AG09309 (cell line): ENCODE results near the gene IL1RAPL1.

ENCODE experiments used
- DNase-seq: peaks from one replicate; pipeline ENCODE4 v3.0.0-alpha.2; 2010; ENCODE audit warnings: low read depth
- H3K4me3 ChIP-seq: 2 replicates; pipeline ENCODE4 v1.5.1; 2011; ENCODE audit warnings: mild to moderate bottlenecking, low read depth, low read length, moderate library complexity; ENCODE audit not compliant: control insufficient read depth
- TF ChIP-seq, protein P1 (sequence below): IDR thresholded peaks from 2 replicates; pipeline ENCODE4 v1.5.1; 2011; ENCODE audit warnings: mild to moderate bottlenecking, low read depth, low read length, inconsistent platforms; ENCODE audit not compliant: insufficient read depth, control insufficient read depth; ENCODE audit errors: missing control alignments

Gene IL1RAPL1

GRCh38 chrX:29541038-29541437, 953.8 kb downstream of the IL1RAPL1 start:
- H3K4me3 ChIP-seq, result no peak overlapping the region
- TF ChIP-seq, protein P1, sequence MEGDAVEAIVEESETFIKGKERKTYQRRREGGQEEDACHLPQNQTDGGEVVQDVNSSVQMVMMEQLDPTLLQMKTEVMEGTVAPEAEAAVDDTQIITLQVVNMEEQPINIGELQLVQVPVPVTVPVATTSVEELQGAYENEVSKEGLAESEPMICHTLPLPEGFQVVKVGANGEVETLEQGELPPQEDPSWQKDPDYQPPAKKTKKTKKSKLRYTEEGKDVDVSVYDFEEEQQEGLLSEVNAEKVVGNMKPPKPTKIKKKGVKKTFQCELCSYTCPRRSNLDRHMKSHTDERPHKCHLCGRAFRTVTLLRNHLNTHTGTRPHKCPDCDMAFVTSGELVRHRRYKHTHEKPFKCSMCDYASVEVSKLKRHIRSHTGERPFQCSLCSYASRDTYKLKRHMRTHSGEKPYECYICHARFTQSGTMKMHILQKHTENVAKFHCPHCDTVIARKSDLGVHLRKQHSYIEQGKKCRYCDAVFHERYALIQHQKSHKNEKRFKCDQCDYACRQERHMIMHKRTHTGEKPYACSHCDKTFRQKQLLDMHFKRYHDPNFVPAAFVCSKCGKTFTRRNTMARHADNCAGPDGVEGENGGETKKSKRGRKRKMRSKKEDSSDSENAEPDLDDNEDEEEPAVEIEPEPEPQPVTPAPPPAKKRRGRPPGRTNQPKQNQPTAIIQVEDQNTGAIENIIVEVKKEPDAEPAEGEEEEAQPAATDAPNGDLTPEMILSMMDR, result no peak
- no peak for DNase-seq

GRCh38 chrX:29542152-29542551, 954.9 kb downstream of the IL1RAPL1 start:
- TF ChIP-seq, protein P1, result no peak
- DNase-seq, result no peak
- no peak overlapping the region for H3K4me3 ChIP-seq

GRCh38 chrX:29545878-29546277, 958.6 kb downstream of the IL1RAPL1 start:
- TF ChIP-seq, protein P1, result no peak
- no peak for DNase-seq
- H3K4me3 ChIP-seq, result no peak overlapping the region

- TF ChIP-seq, protein P1, result no peak
- DNase-seq, result no peak
- H3K4me3 ChIP-seq, result no peak overlapping the region
Measured at GRCh38 chrX:29547877-29548276, 960.6 kb downstream of the IL1RAPL1 start.

DNA sequence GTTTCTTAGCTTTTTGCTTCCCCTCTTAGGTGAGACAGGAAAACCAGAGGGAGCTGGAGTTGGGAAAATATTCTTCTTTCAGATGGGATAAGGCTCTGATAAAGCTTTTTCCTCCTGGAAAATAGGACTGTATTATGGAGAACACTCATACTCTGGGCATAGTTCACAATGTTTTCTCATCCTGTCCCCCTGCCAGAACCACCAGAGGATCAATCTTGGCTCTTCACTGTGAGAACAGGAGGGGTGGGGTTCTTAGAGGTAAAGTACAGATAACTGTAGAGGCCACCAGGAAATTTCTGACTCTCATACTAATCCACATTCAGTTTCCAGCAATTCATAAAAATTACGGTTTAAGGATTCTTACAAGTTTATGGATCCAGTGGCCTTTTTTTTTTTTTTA, 966.3 kb downstream of the IL1RAPL1 start:
- H3K4me3 ChIP-seq, result no peak overlapping the region
- TF ChIP-seq, protein P1, result no peak
- DNase-seq, result no peak

- no peak overlapping the region for H3K4me3 ChIP-seq
- TF ChIP-seq, protein P1, result no peak
- DNase-seq, result no peak
Measured at GRCh38 chrX:29555465-29556091, 968.3 kb downstream of the IL1RAPL1 start.
